Ovary (tissue), 3 donors: ENCODE results near the gene SLBP.

ENCODE experiments used
- EP300 ChIP-seq: sonication (generic); formaldehyde crosslinking; IDR thresholded peaks from one replicate; pipeline ENCODE4 v1.6.1; 2017; ENCODE audit warnings: antibody characterized with exemption
- POLR2A ChIP-seq: fragments of 450-650 bp; IDR thresholded peaks from one replicate; pipeline ENCODE4 v1.6.1; 2017; ENCODE audit warnings: antibody characterized with exemption, mild to moderate bottlenecking, moderate library complexity
- TF ChIP-seq, protein P1 (sequence below), 3 donors: fragments of 450-650 bp in 2 of 3; fragments of 200-600 bp in 1 of 3; IDR thresholded peaks; one replicate each; pipeline versions ENCODE4 v1.5.1 to v1.8.0; 2016 to 2022; ENCODE audit warnings: antibody characterized with exemption in 3 of 3, mild to moderate bottlenecking in 1 of 3
- donor health status: DM: no; HTN: no; CAD: no.

DNA sequence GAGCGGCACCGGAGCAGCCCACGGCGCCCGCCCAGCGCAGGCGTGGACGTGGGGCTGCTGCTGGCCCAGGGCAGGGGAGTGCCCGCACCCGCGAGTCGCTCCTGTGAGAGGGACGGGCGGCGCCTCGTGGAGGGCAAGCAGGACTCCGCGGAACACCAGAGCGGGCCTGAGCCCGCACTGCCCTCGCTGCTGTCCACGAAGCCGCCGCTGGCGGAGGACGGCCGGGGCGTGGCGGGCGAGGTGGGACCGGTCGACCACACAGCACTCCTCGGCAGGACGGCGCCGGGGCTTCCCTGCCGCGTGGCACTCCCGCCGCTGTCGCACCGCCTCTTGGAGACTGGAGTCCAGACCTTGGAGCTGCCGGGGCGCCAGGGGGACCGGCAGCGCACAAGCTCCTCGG lies 57.0 kb downstream of the SLBP start:
- TF ChIP-seq, protein P1, sequence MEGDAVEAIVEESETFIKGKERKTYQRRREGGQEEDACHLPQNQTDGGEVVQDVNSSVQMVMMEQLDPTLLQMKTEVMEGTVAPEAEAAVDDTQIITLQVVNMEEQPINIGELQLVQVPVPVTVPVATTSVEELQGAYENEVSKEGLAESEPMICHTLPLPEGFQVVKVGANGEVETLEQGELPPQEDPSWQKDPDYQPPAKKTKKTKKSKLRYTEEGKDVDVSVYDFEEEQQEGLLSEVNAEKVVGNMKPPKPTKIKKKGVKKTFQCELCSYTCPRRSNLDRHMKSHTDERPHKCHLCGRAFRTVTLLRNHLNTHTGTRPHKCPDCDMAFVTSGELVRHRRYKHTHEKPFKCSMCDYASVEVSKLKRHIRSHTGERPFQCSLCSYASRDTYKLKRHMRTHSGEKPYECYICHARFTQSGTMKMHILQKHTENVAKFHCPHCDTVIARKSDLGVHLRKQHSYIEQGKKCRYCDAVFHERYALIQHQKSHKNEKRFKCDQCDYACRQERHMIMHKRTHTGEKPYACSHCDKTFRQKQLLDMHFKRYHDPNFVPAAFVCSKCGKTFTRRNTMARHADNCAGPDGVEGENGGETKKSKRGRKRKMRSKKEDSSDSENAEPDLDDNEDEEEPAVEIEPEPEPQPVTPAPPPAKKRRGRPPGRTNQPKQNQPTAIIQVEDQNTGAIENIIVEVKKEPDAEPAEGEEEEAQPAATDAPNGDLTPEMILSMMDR (IDR thresholded peaks at IDR 0.05), result no peak
- TF ChIP-seq EP300, result no peak
- no peak for TF ChIP-seq POLR2A
